Fibroblast of skin of scalp (primary cell): ENCODE measurements around the gene FUBP3.

Experiments
- DNase-seq: peaks from one replicate; pipeline ENCODE4 v3.0.0-alpha.2; 2013

The FUBP3 gene

GRCh38 chr9:130609163-130609562, 29.8 kb downstream of the FUBP3 start:
- no peak for DNase-seq

DNA sequence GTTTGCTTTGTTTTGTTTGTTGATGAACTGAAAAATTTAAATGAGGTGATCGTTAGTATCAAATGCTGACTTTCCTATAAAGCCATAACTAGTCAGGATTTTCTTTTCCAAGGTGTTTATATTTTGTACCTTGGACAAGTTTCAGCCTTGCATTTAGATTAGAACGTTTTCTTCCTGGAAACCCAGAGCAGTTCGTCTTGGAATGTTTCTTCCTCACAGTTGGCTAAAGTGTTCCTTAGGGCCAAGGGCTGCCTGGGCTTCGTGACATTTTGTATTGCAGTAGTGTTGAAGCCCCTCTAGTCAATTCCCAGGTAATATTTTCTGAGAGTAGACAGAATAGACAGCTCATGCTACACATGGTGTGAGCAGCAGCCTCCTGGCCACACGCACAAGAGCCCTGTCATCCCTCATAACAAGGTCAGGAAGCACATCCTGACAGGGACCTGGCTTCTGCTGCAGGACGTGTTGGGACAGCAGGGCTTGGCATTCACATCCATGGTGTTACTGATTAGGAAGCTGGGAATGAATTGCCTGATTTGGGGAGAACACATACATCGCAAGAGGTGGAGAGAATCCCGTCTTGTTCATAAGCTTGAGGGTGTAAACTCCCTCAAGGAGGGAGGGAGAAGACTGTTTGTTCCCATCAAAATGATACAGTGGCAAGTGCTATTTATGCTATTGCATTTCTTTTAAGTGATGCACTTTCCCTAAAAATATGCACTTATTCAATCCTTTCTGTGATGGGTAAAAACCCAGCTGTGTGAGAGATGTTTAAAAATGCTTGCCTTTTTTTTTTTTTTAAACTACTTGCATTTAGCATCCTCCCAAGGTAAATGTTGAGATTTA, 31.7 kb downstream of the FUBP3 start:
- no peak for DNase-seq

- DNase-seq, result no peak
Observed at GRCh38 chr9:130616451-130616850, 37.1 kb downstream of the FUBP3 start.

DNA sequence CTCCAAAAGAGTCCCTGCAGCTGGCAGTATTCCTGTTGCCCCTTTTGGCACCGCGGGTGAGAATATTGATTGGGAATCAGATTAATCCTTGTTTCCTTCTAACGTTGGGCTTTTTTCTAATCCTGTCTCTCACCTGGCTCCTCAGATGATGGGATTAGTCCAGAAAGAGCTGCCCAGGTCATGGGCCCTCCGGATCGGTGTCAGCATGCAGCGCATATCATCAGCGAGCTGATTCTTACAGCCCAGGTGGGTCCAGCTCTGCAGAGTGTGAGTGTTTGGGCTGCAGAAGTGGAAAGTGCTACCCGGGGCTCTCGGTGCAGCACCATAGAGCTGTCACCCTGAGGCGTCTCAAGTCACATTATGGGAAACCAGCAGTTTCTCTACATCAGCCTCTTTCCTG, 44.1 kb downstream of the FUBP3 start:
- no peak for DNase-seq

- DNase-seq, result no peak
Observed at GRCh38 chr9:130624154-130624553, 44.8 kb downstream of the FUBP3 start.

GRCh38 chr9:130626249-130626996, 47.0 kb downstream of the FUBP3 start:
- DNase-seq, result no peak

- DNase-seq, result no peak
Observed at GRCh38 chr9:130627051-130627450, 47.7 kb downstream of the FUBP3 start.

GRCh38 chr9:130627896-130628792, 48.8 kb downstream of the FUBP3 start:
- no peak for DNase-seq

- DNase-seq, result no peak
Observed at GRCh38 chr9:130629443-130630070, 50.2 kb downstream of the FUBP3 start.

GRCh38 chr9:130630071-130630450, 50.7 kb downstream of the FUBP3 start:
- no peak for DNase-seq

GRCh38 chr9:130630506-130631330, 51.3 kb downstream of the FUBP3 start:
- no peak for DNase-seq

DNA sequence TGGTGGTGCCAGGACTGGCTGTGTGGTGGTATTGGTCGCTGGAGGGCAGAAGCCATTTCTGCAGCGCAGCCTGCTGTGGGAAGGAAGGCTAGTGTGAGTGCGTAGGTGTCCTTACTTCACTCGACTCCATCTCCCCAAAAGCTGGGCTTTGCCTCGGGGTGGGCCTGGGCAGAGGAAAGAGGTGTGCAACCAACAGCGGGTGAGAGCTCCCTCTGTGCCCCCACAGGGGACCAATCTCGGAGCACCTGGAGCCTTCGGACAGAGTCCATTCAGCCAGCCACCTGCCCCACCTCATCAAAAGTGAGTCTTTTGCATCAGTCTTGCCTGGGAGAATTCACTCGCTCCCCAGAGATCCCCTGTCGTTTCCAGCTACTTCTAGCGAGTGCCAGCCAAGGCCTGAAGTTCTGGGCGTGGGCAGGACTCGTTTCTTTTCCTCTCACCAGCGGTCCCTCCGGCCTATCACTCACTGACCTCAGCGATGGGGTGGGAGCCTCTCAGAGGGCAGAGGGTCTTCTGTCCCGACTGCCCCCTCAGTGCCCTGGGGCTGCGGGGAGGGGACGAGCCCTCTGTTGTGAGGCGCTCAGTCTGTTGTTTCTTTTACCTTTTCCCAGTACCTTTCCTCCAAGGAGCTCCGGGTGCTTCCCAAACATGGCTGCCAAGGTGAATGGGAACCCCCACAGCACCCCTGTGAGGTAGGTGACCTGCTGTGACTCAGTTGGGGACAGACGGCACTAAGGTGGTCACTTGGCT, 52.1 kb downstream of the FUBP3 start:
- no peak for DNase-seq

DNA sequence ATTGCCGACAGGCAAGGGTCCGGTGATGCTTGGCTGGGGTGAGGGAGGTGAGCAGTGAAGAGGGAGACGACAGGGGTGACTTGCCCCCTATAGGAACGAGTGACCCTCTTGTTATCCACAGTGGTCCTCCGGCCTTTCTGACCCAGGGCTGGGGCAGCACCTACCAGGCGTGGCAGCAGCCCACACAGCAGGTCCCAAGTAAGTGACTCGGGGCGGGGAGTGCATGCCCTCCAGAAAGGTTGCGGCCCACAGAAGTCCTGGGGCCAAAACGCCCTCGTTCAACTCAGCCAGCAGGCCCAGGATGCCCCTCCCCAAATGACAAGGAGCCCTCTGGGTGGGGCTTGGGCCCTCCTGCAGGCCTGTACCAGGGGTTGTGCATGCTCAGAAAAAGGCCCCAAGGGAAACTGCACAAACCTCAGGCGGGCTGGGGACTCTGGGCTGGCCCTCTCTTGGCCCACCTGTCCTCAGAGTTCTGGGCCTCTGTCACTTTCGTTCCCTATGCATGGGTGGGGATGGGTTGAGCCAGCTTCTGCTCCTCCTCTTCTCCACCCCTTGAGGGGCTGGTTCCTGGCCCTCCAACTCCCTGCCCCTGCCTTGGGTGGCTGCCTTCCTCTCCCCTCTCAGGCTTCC, 52.8 kb downstream of the FUBP3 start:
- no peak for DNase-seq

- DNase-seq, result no peak
Observed at GRCh38 chr9:130632841-130633240, 53.5 kb downstream of the FUBP3 start.

DNA sequence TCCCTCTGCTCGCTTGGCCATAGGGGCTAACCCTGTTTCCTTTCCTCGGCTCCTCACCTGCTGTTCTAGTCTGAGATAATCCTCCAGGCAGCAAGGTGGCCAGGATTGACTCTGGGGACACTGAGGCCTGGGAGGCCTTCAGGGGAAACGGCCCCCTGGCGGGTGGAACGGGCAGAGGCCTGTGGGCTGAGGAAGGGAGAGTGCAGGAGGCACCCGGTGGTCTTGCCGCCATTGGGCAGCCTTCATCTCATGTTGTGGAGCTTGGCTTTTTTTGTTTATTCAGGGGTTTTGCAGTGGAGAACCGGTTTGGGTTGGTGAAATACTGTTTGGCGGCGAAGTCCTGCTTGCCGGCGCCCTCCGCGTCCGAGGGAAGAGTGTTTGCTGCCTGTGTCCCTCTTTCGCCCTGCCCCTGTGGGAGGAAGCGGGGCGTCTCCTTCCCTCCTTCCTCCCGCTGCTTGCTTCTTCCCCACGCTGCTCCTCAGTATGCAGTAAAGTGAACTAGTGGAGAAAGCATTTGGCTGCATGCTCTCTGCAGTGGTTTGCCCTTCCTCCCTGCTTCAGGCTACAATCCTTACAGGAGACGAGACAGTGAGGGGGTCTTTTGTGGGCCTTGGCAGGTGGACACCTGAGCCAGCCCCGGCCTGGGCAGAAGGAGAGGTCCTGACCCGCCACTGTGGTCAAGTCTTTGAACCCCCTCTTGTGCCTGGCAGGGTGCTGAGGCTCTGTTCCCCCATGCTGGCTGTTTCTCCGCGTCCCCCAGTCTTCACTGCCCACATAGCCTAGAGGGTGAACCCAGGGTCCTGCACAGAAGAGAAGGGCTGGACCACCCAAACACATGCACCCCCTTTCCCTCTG, 54.2 kb downstream of the FUBP3 start:
- DNase-seq, result no peak

DNA sequence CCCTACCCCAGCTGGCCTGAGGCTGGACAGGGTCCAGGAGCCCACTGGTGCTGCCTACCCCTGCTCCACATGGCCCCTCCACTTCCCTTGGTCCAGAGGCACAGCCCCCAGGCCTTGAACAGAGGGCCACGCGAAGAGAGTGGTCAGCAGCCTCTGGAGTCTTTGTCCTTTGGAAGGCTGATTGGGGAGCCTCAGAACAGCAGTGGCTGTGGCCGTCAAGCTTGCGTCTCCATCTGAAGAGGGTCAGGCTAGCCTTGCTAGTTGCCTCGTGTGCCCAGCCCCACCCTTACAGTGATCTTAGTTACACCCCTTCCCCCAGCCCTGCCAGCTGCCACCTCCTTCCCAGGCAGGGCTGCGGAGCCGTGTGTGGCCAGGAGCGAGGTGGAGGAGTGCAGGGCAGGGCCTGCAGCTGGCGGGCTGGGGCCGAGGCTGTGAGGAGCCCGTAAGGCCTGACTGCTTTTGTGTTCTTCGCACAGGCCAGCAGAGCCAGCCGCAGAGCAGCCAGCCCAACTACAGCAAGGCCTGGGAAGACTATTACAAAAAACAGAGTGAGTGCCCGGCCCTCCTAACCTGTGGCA, 54.9 kb downstream of the FUBP3 start:
- DNase-seq, result no peak

GRCh38 chr9:130634801-130635200, 55.4 kb downstream of the FUBP3 start:
- no peak for DNase-seq

GRCh38 chr9:130635306-130635705, 55.9 kb downstream of the FUBP3 start:
- DNase-seq, result no peak
